Raji (cell line): ENCODE data around the gene PIK3CD.

ENCODE experiments used
- POLR2A ChIP-seq: IDR thresholded peaks from 2 replicates; pipeline ENCODE4 v1.6.1; 2011; ENCODE audit warnings: low read depth, low read length, control low read depth; ENCODE audit not compliant: insufficient read depth

Gene PIK3CD

GRCh38 chr1:9639227-9639626 is 12.3 kb upstream of the PIK3CD start:
- TF ChIP-seq POLR2A = no peak

GRCh38 chr1:9643351-9644256 is 7.9 kb upstream of the PIK3CD start:
- 0 out of 2 replicates have a peak, but pooled peaks have one; percentile 25 for TF ChIP-seq POLR2A

GRCh38 chr1:9646037-9646436 is 5.5 kb upstream of the PIK3CD start:
- no peak for TF ChIP-seq POLR2A

GRCh38 chr1:9648171-9648570 is 3.4 kb upstream of the PIK3CD start:
- TF ChIP-seq POLR2A = no peak

GRCh38 chr1:9649769-9650168 is 1.8 kb upstream of the PIK3CD start:
- no peak for TF ChIP-seq POLR2A

- TF ChIP-seq POLR2A = no peak
Measured at GRCh38 chr1:9651220-9651564, 339 bp upstream of the PIK3CD start.

- TF ChIP-seq POLR2A = peak; percentile 73
Measured at GRCh38 chr1:9652379-9653209, 1.1 kb downstream of the PIK3CD start.

GRCh38 chr1:9653210-9653490 is 1.6 kb downstream of the PIK3CD start:
- no peak for TF ChIP-seq POLR2A

- TF ChIP-seq POLR2A = no peak
Measured at GRCh38 chr1:9653491-9654050, 2.0 kb downstream of the PIK3CD start.

GRCh38 chr1:9654051-9654833 is 2.7 kb downstream of the PIK3CD start:
- peak; percentile 36 for TF ChIP-seq POLR2A

- TF ChIP-seq POLR2A = peak; percentile 40
Measured at GRCh38 chr1:9654834-9655723, 3.5 kb downstream of the PIK3CD start.

GRCh38 chr1:9655836-9656235 is 4.3 kb downstream of the PIK3CD start:
- no peak for TF ChIP-seq POLR2A

GRCh38 chr1:9657521-9658032 is 6.0 kb downstream of the PIK3CD start:
- TF ChIP-seq POLR2A = no peak

- no peak for TF ChIP-seq POLR2A
Measured at GRCh38 chr1:9658199-9658598, 6.7 kb downstream of the PIK3CD start.
